ENCODE data around the gene PBLD.

GRCh38 chr10:68235111-68235510 is 97.6 kb downstream of the PBLD start:
- TF ChIP-seq POLR2A (IDR thresholded peaks at IDR 0.05) (no peak), CTCF (IDR thresholded peaks at IDR 0.05) (no peak)

All from esophagus squamous epithelium (tissue), 4 donors.